HG03064 (cell line): ENCODE measurements around the gene GPANK1.

Experiments
- ATAC-seq: cut with Tn5 transposase; IDR thresholded peaks from one replicate; pipeline ENCODE4 v1.9.1; 2021; ENCODE audit warnings: low read depth; ENCODE audit not compliant: unreplicated experiment

Gene GPANK1

GRCh38 chr6:31691564-31692108 is 26.8 kb upstream of the GPANK1 start:
- ATAC-seq, result no peak

GRCh38 chr6:31691078-31691463 is 26.3 kb upstream of the GPANK1 start:
- ATAC-seq, result no peak

GRCh38 chr6:31690231-31691077 is 25.7 kb upstream of the GPANK1 start:
- ATAC-seq, result no peak

GRCh38 chr6:31689249-31690110 is 24.7 kb upstream of the GPANK1 start:
- ATAC-seq, result no peak

GRCh38 chr6:31687860-31688693 is 23.3 kb upstream of the GPANK1 start:
- no peak for ATAC-seq

- no peak for ATAC-seq
These were observed 22.5 kb upstream of the GPANK1 start for GRCh38 chr6:31687321-31687720.

GRCh38 chr6:31686483-31686882 is 21.7 kb upstream of the GPANK1 start:
- ATAC-seq, result no peak

GRCh38 chr6:31683591-31683990 is 18.8 kb upstream of the GPANK1 start:
- no peak for ATAC-seq

GRCh38 chr6:31681135-31681671 is 16.4 kb upstream of the GPANK1 start:
- ATAC-seq, result no peak

GRCh38 chr6:31680226-31681134 is 15.7 kb upstream of the GPANK1 start, which contains the start of gene LY6G5C:
TSS of gene LY6G5C (minus strand) at chr6:31681067. CDS start at chr6:31680373, 694 bp downstream.
- ATAC-seq, result no peak

GRCh38 chr6:31677955-31678354 is 13.2 kb upstream of the GPANK1 start:
- no peak for ATAC-seq

GRCh38 chr6:31676904-31677303 is 12.1 kb upstream of the GPANK1 start:
- ATAC-seq, result no peak

- no peak for ATAC-seq
These were observed 11.6 kb upstream of the GPANK1 start for GRCh38 chr6:31676322-31676903.

- no peak for ATAC-seq
These were observed 4.9 kb upstream of the GPANK1 start, which contains the start of gene LY6G5B for GRCh38 chr6:31669676-31670075. TSS of gene LY6G5B (plus strand) at chr6:31669976. CDS start at chr6:31670951, 975 bp downstream.

- ATAC-seq, result no peak
These were observed 1.7 kb upstream of the GPANK1 start for GRCh38 chr6:31666337-31666965.

GRCh38 chr6:31665501-31666336 is 922 bp upstream of the GPANK1 start, which contains the start of gene CSNK2B:
TSS of gene CSNK2B (plus strand) at chr6:31666080. CDS start at chr6:31666832, 752 bp downstream.
- peak; percentile 57 for ATAC-seq
